EH (cell line): ENCODE data around the gene ERBB2.
"Not testable (repeated sequence)": the region's sequence is repeated elsewhere in the genome, so short reads cannot be mapped to it uniquely, and the experiment has no call there.

Experiments used
- DNase-seq: peaks from one replicate; pipeline ENCODE4 v3.0.0-alpha.2; 2015; ENCODE audit warnings: low read depth

Gene ERBB2

GRCh38 chr17:39745335-39746144 lies 45.7 kb downstream of the ERBB2 start:
- DNase-seq, result no peak

- no peak for DNase-seq
Observed at GRCh38 chr17:39746145-39746461, 46.2 kb downstream of the ERBB2 start.

GRCh38 chr17:39747745-39748144 lies 47.9 kb downstream of the ERBB2 start:
- no peak for DNase-seq

- DNase-seq, result not testable (repeated sequence)
Observed at GRCh38 chr17:39748444-39749034, 48.7 kb downstream of the ERBB2 start.

GRCh38 chr17:39750131-39751015 lies 50.5 kb downstream of the ERBB2 start:
- no peak for DNase-seq

GRCh38 chr17:39751016-39751543 lies 51.2 kb downstream of the ERBB2 start:
- DNase-seq, result no peak

GRCh38 chr17:39751637-39752036 lies 51.8 kb downstream of the ERBB2 start:
- no peak for DNase-seq

- no peak for DNase-seq
Observed at GRCh38 chr17:39752241-39752881, 52.5 kb downstream of the ERBB2 start.

- DNase-seq, result peak; percentile 34
Observed at GRCh38 chr17:39753514-39754160, 53.8 kb downstream of the ERBB2 start.

GRCh38 chr17:39754161-39754957 lies 54.5 kb downstream of the ERBB2 start:
- DNase-seq, result peak; percentile 91

- peak; percentile 13 for DNase-seq
Observed at GRCh38 chr17:39754958-39755553, 55.2 kb downstream of the ERBB2 start.

- no peak for DNase-seq
Observed at GRCh38 chr17:39755554-39756379, 55.9 kb downstream of the ERBB2 start.

- DNase-seq, result no peak
Observed at GRCh38 chr17:39756380-39757079, 56.7 kb downstream of the ERBB2 start.

- no peak for DNase-seq
Observed at GRCh38 chr17:39757176-39757662, 57.4 kb downstream of the ERBB2 start.

- peak; percentile 9 for DNase-seq
Observed at GRCh38 chr17:39757931-39758873, 58.3 kb downstream of the ERBB2 start.

GRCh38 chr17:39759204-39759603 lies 59.3 kb downstream of the ERBB2 start:
- DNase-seq, result no peak

- DNase-seq, result no peak
Observed at GRCh38 chr17:39761861-39762496, 62.1 kb downstream of the ERBB2 start.
